HG03520 (cell line): ENCODE results near the gene SEPTIN8.

ENCODE experiments used
- ATAC-seq: cut with Tn5 transposase; IDR thresholded peaks from one replicate; pipeline ENCODE4 v1.9.1; 2021; ENCODE audit warnings: mild to moderate bottlenecking, moderate library complexity; ENCODE audit not compliant: unreplicated experiment

The SEPTIN8 gene

GRCh38 chr5:132766020-132766805 is 10.8 kb downstream of the SEPTIN8 start:
- no peak for ATAC-seq

GRCh38 chr5:132765311-132766019 is 11.6 kb downstream of the SEPTIN8 start:
- no peak for ATAC-seq

- no peak for ATAC-seq
Observed at GRCh38 chr5:132764671-132765238, 12.3 kb downstream of the SEPTIN8 start.

GRCh38 chr5:132764051-132764450 is 13.0 kb downstream of the SEPTIN8 start:
- ATAC-seq = no peak

GRCh38 chr5:132763181-132764036 is 13.6 kb downstream of the SEPTIN8 start:
- no peak for ATAC-seq

- ATAC-seq = no peak
Observed at GRCh38 chr5:132762246-132763000, 14.6 kb downstream of the SEPTIN8 start.

GRCh38 chr5:132761321-132762240 is 15.5 kb downstream of the SEPTIN8 start:
- ATAC-seq = no peak

GRCh38 chr5:132760601-132761317 is 16.3 kb downstream of the SEPTIN8 start:
- ATAC-seq = no peak

- no peak for ATAC-seq
Observed at GRCh38 chr5:132760049-132760420, 17.0 kb downstream of the SEPTIN8 start.

- no peak for ATAC-seq
Observed at GRCh38 chr5:132759114-132760048, 17.7 kb downstream of the SEPTIN8 start.

- no peak for ATAC-seq
Observed at GRCh38 chr5:132758451-132758850, 18.6 kb downstream of the SEPTIN8 start.

GRCh38 chr5:132756542-132756941 is 20.5 kb downstream of the SEPTIN8 start:
- no peak for ATAC-seq

- no peak for ATAC-seq
Observed at GRCh38 chr5:132754947-132755346, 22.1 kb downstream of the SEPTIN8 start.

- ATAC-seq = no peak
Observed at GRCh38 chr5:132754111-132754510, 22.9 kb downstream of the SEPTIN8 start.

- ATAC-seq = no peak
Observed at GRCh38 chr5:132753135-132753987, 23.7 kb downstream of the SEPTIN8 start.

- ATAC-seq = no peak
Observed at GRCh38 chr5:132752581-132753125, 24.4 kb downstream of the SEPTIN8 start.
